Inferior parietal cortex (tissue), 1 donor: Measurements from ENCODE around the gene CTSH.
"Not testable (repeated sequence)": the region's sequence is repeated elsewhere in the genome, so short reads cannot be mapped to it uniquely, and the experiment has no call there.

Experiments used
- DNase-seq: peaks from one replicate; pipeline ENCODE4 v3.0.0-alpha.2; 2016; ENCODE audit errors: extremely low spot score

CTSH gene

DNA sequence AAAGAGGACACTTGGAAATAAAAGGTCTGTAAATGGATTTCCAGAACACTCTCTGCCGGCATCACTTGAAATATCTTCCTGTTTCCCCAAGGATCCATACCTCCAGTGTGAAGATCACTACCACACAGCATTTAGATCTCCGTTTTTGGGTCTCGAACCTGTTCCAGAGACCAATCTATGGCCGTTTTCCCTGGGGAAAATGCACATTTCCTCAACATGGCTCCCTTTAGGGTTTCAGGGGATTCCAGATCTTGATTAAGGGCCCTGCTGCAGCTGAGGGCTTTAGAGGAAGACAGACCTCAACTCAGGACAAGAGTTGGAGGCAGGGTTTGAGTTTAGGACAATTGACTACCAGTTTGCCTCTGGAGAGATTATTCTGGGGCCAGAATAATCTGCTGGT is 2.1 kb downstream of the CTSH start:
- no peak for DNase-seq

DNA sequence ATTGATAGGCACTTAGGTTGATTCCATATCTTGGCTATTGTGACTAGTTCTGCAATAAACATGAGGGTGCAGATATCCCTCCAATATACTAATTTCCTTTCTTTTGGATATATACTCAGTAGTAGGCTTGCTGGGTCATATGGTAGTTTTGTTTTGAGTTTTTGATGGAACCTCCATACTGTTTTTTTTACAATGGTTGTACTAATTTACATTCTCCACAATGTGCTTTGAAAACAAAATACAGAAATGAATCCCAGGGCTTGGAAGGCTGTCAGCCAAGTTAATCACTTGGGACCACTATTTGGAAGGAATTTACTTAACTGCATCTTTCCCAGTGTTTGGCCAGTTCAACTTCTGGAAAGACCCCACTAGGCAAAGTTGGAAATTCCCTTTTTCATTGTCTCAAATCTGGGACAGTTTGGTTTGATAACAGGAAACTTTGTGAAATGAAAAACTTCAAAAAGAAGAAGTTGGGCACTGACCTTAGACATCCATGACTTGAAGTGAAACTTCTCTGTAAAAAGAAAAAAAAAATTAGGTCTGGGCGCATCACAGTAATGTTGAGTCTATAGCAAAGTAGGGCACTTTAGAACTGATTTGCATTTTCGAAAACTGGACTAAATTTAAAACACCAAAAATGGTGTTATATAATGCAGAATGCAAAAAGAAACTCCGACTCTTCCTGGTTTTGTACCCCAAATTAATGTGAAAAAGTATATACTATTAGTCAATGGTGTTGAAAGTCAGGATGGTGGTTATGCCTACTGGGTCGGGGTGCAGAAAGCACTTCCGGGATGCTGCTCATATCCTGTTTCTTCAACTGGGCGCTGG is 6.0 kb downstream of the CTSH start:
- no peak for DNase-seq

DNA sequence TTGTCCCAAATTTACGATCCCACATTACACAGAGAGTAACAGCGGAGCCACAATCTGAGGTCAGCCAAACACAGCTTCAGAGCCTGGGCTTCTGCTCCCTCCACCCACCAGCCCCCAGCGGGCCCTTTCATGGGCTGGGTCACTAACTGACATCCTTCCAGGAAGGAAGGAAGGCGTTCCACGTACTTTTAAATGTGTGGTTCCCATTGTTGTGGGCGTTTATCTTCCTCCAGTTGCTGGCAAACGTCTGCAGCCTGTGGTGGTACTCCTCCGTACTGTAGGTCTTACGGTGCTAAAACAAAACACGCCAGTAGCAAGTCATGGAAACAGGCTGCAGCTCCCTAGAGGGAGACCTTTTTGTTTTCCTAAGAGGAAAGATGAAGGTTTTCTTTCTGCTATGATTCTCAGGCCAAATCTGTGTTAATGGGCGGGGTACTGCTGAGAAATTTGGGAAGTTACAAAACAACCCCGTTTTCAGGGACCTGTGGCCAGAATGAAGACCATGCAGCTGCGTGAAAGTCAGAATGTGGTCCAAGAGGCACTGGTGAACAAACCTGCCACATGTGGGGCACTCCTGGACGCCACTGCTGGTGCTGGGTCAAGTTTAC is 7.6 kb downstream of the CTSH start:
- DNase-seq, result no peak

DNA sequence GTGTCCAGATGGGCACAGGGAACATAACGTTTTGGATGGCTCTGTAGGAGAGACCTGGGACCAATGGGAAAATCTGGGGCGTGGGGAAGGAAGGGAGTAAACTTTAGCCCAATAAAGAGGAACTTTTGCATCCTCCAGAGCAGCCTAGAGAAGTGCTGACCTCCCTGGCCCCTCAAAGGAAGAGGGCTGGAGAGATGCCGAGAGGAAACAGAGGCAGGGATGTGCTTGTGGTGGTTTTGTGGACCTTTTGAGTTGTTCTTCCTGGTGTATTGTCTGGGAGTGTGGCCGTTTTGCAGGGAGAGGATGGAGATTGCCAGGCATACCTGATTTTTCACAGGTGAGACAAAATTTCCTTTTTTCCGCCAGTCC is 10.2 kb downstream of the CTSH start:
- DNase-seq, result no peak

DNA sequence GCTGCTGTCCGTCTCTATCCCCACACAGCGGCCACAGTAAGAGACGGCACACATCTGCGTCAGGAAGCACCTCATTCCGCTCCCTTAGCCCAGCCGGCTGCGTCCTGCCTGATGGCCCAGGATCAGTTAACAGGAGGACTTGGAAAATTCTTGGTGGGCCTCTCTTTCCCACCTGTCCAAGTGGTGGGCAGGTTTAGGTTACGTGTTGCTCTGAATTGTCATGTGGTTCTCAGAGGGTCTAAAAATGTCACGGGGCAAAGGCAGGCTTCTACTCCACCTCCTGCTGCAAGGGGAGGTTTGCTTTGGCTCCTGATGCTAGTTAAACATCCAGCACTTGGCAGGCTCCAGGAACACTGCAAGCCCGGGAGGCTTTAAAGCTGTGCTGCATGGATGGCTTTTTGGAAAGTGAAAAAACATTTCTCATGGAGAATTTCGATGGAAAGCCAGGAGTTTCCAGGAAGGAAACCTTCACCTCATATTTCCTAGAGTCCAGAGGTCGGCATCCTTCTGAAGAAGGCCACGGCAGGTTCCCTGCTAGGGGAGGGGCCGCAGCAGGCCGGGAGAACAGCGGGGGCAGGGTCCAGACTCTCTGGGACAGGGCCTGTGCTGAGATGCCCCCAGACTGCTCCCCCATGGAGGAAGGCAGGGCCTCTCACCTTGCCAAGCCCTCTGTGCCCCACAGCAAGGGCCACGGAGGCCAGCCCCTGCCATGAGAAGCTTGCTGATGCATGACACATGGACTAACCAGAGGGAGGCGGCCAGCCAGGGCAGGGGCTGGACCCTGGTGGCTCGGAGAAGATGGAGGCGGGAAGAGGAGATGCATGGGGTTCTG is 10.8 kb downstream of the CTSH start:
- DNase-seq, result no peak

DNA sequence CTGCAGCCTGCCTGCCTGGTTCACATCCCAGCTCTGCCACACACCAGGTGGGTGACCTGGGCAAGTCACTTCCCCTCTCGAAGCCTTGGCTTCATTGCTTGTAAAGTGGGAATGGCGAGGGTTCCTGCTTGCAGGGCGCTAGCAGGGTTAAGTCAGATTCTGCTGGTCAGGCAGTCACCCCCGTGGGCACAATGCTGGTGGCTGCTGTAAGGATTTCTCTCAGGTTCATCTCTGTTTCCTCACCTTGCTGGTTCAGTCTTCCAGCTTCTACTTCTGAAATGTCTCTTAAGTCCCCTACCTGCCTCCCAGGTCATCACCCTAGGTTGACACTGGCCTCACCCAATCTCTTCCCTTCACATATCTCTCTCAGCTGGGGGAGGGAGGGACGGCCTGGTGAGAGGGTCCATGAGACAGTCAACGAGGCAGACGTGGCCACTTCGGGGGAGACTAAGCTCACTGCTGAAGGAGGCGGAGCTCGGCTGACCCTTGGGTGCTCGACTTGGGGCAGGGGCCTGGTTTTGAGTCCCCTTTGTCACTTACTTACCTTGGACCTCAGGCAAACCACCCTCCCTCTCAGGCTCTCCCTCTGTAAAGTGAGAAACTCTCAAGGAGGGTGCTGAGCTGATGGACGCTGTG is 11.5 kb downstream of the CTSH start:
- no peak for DNase-seq

DNA sequence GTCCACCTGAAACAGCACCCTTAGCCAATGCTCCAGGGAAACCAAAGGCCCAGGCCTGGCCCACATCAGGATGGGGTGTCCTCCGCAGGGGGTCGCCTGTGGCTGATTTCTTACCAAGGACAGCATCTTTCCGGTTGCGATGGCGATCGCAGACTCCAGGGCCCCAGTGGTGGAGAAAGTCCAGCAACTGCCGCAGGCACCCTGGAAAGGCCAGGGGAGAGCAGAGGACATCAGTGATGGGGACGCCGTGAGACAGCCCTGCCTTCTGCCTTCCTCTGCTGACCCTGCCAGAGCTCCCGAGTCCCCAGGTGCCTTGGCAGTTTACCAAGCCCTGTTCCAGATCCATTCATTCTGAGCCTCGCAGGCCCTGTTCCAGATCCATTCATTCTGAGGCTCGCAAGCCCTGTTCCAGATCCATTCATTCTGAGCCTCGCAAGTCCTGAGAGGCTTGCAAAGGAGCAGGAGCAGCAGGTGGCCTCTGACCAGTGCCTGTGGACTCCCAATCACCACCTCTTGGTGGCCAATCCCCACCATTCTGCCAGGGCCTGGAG is 12.5 kb downstream of the CTSH start:
- no peak for DNase-seq

DNA sequence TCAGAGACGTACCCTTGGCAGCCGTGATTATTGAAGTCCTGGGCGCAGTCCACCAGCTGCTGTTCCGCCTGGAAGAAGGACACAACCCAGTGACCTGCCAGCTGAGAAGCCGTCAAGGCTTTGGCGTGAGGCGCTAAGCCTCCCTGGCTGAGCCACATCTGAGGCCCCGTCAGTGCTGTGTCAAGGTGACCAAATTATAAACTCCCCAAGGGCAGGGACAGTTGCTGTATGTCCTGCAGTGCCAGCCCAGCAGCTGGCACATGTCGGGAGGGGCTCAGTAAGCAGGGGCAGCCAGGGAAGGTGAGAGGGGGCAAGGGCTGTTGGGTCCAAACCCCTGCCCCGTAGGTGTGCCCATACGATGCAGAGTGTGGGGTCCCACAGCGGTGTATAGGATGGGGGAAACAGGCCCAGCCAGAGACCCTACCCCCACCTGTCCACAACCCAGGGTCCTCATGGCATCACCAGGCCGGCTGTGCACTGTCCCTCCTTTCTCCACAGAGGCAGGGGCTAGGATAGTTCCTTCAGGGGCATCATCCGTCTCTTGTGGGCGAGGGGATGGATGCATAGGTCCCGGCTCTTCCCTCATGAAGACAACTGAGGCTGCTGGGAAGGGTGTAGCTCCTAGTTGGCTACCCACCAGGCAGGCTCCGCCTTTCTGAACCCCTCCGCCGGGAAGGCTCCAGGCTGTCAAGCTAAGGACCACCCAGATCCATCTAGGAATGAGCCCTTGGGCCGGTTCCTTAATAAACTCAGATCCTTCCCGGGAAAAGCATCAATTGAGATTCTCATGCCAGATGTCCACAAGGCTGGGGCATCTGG is 13.2 kb downstream of the CTSH start:
- no peak for DNase-seq

DNA sequence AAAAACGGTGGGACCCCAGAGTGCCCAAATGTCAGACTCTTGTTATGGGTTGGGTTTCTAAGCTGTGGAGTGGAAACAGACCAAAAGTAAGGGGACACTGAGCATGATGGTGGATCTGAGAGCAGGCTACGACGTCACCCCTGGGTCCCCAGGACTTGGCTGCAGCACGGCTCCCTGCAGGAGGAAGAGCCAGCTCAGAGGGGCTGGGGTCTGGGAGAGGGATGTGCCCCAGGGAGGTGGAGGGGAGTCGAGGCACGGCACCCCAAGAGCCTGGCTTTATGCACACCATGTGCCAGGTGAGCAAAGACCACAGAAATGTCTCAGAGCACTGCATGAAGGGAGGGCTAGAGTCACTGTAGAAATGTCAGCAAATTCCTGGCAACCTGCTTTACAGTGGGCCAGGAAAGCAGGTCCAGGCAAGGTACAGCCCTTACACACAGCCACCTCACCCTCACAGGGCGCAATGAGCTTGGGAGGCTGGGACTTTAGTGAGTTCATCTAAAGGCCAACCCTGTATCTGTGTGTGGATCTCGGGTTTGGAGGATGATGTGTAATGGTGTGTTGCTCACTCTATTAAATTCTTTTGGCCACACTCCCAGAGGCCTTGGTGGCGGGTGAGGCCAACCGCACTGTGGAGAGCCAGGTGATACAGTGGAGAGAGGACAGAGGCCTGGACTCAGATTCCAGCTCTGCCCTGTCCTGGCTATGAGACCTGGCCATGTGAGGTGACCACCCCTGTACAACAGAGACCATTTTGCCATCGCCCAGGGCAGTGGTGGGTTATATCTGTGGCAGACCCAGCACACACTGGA is 14.1 kb downstream of the CTSH start:
- no peak for DNase-seq

DNA sequence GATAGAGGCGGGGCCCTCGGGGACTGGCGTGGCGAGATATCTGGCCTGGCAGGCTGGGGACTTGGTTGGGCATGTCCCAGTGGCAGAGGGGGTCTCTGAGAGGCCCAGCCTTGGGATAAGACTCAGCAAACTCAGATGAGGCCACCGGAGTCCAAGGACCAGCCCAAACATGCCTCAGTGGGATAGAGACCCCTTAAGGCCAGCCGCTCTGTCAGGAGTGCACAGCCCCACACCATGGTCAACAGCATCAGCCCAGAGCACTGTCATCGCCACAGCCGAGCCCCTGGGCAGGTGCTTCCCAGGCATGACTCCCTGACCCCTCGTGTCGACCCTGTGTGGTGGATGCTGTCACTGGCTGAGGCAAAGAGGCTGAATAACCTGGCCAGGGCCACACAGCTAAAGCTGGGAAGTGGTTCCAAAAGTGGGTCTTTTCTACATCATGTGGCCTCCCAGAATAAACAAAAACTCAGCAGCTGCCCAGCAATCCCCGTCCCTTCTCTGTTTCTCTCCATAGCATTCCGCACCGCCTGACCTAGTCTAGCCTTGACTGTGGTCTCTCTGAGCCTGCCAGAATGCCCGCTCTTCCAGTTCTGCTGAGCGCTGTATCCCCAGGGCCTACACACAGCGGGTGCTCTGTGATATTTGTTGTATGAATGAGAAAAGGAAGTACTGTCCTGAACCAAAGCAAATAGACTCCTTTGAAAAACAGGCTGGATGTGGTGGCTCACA is 15.1 kb downstream of the CTSH start:
- DNase-seq, result no peak

DNA sequence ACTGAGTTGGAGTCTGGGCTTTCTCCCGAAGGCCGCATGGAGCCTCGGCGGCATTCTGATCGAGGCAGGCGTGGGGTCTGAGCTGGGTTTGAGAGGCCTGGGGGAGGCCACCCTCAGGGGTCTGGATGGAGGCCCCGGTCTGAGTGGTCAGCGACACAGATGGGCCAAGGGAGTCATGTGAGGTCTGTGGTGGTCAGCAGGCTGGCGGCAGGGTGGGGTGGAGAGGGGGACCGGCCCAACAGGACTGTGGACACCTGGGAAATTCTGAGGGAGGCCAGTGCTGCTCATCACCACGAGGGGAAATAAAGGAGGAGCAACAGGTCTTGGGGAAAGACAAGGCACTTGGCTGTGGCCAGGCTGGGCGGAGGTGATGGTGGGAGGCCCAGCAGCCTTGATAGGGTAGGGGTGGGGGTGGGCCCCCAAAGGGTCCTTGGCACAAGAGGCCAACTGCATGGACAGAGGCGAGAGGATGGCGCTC is 16.2 kb downstream of the CTSH start:
- DNase-seq, result no peak

DNA sequence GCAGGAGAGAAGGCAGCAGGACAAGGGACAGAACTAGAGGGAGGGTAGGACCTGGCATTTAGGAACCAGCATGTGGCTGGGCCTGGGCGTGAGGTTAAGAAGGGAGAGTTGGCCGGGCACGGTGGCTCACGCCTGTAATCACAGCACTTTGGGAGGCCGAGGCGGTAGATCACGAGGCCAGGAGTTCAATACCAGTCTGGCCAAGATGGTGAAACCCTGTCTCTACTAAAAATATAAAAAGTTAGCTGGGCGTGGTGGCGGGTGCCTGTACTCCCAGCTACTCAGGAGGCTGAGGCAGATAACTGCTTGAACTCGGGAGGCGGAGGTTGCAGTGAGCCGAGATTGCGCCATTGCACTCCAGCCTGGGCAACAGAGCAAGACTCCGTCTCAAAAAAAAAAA is 16.7 kb downstream of the CTSH start:
- not testable (repeated sequence) for DNase-seq

DNA sequence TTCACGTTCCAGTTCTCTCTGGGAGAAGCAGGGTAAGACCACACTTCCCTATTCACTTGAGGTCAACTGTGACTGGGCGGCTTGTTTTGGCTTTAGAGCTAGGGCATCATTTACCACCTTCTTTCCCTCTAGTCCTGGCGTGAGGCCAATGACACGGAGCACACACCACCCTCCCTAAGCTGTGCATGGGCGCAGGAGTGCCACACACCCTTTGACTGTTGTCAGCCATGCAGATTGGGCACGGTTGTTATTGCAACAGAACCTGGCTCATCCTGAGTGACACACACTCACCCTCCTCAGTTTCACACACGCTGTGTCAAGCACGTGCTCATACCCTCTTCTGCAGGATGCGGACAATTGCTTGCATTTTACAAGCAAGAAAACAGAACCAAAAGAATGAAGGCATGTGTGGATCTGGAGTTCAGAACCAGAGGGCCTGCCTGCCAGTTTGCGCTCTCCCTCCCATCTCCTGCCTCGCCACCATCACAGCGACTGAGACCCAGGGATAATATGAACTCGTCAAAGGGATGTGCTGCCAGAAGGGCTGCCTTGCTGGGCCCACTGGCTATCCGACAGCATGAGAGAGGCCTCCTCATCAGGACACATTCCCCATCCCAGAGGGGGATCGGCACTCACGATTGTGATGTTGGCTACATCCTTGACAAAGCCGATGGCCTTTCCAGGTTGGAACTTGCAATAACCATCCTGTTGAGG is 17.6 kb downstream of the CTSH start:
- no peak for DNase-seq

DNA sequence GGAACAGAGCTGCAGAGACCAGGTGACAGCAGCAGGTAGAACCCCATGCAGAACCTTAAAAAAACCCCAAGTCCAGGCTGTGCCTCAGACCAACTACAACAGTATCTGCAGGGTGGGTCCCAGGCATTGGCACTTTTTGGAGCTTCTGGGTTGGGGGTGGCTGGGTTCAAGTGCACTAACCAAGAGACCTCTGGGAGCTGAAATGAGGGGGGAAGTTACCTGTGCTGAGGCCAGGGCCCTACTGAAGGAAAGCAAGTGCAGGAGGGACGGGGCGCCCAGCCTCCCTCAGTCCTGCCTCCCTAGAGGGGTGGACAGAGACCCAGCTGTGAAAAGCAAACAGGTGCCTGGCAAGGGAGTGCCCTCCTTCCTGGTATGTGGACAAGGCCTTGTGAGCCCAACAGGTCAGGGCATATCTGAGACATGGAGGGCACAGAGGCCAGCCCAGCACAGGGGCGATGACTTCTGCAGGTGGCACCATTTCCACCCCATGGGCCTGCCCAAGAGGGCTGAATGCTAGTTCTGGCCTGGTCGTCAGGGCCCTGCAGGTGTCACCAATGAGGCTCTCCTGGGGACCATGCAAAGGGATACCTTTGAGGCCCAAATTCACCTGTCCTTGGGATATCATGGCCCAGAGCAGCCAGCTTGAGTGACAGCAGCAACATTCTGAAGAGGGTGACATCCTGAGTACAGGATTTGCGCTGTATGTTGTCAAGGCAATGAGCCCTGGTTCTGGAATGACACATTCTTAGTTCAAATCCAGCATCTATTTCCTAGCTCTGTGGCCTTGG is 18.7 kb downstream of the CTSH start:
- no peak for DNase-seq

DNA sequence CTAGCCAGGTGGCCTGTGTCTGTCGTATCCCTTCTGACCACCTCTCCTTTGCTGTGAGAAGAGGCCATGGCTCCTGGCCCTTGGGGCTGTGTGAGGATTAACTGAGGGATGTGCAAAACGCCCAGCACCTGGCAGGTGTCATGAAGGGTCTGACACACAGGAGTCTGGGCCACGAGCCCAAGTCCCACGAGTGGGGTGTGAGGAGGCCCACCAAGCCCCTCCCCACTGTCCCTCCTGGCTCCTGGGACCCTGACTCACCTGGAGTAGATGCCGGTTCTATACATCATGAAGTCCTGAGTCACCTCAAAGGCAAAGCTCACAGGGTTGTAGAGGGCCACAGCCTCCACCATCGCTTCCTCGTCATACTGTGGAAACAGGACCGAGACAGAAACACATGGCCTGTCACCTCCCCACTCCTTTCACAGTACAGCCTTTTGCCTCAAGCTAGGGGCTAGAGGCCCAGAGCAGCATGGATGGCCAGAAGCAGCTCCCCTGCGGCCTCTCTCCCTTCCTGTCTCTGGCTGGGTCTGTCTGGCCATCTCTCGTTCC is 19.7 kb downstream of the CTSH start:
- no peak for DNase-seq

DNA sequence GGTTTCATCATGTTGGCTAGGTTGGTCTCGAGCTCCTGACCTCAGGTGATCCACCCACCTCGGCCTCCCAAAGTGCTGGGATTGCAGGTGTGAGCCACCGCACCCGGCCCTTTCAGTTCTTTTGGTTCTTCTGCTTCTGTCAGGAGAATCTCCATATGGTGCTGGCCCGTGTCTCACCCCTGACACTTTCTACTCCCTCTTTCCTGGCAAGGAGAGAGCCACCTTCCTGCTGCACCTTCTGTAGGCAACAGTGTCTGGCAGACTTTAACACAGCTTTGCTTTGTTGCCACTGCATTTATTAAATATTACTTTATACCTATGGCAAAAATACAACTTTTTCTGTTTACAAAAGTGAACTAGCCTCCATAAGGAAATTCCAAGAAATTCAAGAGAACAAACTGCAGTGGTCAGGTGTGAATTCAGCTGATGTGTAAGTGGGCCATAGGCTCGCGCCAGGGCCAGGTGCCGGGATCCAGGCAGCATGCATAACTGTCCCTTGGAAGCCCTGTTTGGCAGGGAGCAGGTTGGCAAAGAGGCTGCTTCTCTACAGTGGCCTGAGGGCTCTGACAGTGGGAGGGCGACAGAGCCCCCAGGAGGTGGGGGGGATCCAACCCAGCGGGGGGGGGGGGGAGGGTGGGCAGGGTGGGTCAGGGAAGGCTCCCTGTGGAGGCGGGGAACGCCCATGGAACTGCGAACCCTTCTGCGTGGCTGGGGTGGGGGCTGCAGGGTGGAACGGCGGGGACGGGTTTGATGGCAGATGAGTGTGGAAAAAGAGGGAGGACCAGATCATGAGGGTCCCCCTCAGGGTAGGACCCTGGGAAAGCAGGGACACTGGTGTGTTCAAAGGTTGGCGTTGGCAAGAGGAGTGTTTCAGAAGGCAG is 21.1 kb downstream of the CTSH start:
- no peak for DNase-seq

DNA sequence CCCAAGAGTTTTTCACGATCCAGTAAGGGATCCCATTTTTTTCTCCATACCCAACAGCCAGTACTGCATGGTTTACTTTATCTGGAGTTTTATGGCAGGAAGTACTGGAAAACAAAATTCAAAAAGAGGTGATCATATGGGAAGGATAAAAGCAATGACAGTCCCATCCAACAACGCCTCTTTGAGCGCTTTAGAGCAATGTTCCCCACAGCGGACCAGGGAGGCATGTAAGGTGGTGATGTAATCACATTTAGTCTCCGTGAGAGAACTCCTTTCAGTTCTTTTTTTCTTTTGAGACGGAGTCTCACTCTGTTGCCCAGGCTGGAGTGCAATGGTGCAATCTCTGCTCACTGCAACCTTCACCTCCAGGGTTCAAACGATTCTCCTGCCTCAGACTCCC is 21.8 kb downstream of the CTSH start:
- DNase-seq, result no peak
